GM21825 (cell line): Measurements from ENCODE around the gene FLT4.

Experiments
- ATAC-seq: cut with Tn5 transposase; IDR thresholded peaks from one replicate; pipeline ENCODE4 v1.9.1; 2021; ENCODE audit warnings: mild to moderate bottlenecking, moderate library complexity; ENCODE audit not compliant: unreplicated experiment

Gene FLT4

GRCh38 chr5:180609386-180609785 is 40.0 kb downstream of the FLT4 start:
- ATAC-seq: no peak

GRCh38 chr5:180608572-180609310 is 40.7 kb downstream of the FLT4 start:
- no peak for ATAC-seq

DNA sequence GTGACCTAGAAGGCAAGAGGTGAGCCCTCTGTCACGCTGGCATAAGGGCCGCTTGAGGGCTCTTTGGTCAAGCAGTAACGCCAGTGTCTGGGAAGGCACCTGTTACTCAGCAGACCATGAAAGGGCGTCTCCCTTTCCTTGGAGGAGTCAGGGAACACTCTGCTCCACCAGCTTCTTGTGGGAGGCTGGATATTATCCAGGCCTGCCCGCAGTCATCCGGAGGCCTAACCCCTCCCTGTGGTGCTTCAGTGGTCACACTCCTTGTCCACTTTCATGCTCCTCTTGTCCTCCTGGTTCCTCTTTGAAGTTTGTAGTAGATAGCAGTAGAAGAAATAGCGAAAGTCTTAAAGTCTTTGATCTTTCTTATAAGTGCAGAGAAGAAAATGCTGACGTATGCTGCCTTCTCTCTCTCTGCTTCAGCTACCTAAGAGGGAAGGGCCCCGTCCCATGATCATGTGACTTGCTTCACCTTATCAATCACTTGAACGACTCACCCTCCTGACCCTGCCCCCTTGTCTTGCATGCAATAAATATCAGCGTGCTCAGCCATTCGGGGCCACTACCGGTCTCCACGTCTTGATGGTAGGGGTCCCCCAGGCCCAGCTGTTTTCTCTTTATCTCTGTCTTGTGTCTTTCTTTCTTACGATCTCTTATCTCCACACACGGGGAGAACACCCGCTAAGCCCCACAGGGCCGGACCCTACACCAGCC is 41.4 kb downstream of the FLT4 start:
- ATAC-seq: no peak

DNA sequence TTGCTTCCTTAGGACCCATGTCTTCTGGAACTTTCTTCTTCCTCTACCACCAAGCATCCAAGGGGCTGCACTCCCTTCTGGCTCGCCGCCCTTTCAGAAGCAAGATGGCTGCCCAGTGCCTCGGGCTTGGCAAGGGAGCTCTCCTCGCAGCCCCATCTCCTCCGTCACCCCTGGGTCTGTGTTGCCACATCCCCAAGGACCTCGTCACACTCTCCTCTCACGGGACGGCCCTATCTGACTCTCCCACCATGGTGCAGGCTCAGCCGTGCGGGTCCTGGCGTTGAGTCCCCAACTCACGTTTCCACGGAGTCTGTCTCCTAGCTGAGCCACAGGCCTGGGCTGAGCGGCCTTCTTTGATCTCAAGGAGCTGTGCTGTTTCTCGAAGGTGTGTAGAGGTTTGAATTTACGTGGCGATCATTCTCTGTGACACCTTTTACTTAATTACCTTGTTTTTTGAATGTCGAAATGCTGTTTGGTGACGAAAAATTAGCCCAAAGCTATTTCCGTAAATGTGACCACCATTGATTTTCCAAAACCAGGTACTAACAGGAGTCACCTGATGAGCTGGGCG is 43.1 kb downstream of the FLT4 start:
- ATAC-seq: no peak

DNA sequence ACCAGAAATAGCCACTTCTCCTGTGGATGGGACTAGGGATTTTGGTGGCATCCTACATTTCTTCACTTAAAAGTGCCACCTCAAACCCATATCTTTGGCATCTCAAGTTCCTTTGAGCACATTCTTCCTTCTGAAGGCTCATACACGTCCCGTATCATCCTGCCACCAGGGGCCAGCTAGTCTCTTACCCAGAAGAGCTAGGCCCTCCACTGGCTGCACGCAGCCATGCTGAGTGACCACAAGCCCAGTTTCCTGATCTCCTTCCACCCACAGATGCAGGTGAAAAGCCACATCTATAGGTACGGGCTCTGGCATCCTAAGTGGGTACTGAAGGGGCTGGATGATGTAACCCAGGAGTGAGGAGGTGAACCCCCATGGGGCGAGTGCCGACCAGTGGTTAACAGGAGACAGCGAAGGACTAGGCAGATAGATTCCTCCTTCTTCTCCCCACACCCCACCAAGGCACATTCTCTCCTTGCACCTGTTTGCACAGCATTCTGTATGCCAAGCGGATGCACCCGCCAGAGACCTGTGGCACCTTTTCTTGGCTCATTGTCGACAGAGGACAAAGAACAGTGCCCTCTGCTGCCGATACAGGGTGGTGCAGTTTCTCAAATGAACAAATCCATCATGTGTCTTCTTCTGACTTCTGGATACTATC is 43.7 kb downstream of the FLT4 start:
- ATAC-seq: no peak

- ATAC-seq: no peak
These were observed 45.1 kb downstream of the FLT4 start for GRCh38 chr5:180604271-180604670.

GRCh38 chr5:180603076-180603594 is 46.3 kb downstream of the FLT4 start:
- no peak for ATAC-seq

DNA sequence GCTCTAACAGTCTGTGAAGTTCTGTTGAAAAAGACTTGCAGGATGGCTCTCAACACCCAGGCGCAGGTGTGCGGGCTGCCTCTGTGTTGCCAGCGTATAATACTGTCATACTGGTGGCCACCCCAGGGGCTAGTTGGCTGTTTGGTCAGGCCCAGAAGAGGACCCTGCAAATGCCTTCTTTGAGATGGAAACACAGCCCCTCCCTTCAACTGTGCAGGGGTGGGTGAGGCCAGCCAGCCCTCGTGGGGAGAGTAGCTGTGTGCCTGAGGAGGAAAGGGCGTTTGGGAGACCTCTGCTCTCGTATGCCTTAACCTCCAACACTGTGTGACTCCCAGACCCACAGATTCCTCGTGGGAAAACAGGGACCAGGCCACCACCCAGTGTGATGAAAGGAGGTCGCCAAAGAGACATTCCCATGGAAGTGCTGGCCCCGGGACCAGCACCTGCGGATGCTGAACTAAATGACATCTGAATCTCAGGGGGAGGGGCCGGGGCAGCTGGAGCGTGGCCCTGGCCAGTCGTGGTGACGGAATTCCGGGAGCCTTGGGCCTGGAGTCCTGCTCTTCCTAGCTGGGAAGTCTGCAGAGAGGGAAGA is 46.8 kb downstream of the FLT4 start:
- ATAC-seq: no peak

DNA sequence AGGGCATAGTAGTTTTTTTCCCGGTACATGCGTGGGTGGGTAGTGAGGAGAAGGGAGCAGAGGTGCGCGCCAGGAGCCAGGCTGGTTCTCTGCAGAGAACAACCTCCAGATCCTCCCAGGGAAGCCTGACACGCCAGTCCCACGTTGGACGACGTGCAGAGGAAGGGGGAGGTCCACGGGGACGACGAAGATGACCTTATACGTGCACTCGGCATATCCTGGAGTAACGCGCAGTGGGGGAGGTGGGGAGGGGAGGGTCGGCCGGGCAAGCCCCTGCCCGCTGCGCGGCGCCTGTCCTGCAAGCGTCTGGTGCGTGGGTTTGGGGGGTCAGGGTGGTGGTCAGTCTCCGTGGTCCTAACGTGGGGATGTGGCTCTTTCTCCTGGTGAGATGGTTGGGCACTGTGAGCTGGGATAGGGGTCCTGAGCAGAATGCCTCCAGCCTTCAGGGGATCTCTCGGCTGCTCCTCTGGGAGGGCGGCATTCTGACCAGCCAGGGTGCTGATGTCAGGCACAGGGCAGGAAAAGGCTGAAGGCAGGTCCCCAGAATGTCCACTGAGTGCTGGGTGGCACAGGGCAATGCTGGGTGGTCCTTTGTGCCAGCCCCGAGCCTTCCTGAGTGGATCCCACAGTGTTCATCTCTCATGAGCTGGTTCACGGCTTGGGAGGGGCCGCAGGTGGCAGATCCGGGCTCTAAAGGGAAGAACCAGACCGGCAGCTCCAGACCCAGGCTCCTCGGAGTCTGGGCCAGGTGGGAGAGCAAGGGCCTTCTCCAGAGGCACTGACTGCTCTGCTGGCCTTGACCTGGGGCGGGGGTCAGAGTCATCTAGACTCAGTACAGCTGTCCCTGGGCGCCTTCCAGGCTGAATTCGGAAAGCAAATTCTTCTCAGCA is 47.6 kb downstream of the FLT4 start:
- ATAC-seq: no peak

- no peak for ATAC-seq
These were observed 48.8 kb downstream of the FLT4 start for GRCh38 chr5:180600554-180601041.

DNA sequence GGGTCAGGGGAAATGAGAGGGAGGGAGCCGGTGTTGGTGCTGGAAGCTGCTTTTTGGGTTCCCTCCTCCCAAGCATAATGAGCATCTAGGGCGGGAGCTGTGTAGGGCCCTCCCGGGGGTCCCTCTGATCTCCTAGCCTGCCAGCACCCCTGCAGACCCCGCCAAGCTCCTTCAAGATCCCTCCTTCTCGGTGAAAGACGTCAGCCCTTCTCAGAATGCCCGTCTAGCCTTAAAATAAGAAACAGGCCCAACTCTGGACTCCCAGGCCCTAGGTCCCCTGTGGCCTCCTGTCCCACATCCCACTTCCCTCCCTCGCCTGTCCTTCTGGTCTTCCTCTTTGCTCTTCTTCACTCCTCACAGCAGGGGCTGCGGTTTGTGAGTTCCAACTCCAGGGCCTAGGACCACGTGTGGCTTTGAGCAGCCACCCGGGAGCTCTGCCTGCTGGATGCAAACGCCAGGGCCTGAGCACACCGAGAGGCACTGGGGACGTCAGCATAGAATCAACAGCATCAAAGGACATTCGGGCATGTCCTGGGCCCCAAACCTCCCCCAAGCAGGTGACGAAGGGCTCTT is 49.3 kb downstream of the FLT4 start:
- ATAC-seq: no peak

DNA sequence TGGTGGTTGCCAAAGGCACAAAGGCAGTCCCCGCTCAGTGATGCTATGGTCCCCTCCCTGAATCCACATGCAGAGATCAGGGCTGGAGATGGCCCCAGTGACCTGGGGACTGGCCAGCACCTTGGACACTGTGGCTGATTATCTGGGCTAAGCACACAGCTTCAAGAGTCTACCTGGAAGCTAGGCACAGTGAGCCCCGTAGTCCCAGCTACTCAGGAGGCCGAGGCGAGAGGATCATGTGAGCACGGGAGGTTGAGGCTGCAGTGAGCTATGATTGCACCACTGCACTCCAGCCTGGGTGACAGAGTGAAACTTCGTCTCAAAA is 49.8 kb downstream of the FLT4 start:
- ATAC-seq: no peak

- ATAC-seq: no peak
These were observed 50.4 kb downstream of the FLT4 start for GRCh38 chr5:180598797-180599589.

- no peak for ATAC-seq
These were observed 51.1 kb downstream of the FLT4 start for GRCh38 chr5:180598316-180598701.

DNA sequence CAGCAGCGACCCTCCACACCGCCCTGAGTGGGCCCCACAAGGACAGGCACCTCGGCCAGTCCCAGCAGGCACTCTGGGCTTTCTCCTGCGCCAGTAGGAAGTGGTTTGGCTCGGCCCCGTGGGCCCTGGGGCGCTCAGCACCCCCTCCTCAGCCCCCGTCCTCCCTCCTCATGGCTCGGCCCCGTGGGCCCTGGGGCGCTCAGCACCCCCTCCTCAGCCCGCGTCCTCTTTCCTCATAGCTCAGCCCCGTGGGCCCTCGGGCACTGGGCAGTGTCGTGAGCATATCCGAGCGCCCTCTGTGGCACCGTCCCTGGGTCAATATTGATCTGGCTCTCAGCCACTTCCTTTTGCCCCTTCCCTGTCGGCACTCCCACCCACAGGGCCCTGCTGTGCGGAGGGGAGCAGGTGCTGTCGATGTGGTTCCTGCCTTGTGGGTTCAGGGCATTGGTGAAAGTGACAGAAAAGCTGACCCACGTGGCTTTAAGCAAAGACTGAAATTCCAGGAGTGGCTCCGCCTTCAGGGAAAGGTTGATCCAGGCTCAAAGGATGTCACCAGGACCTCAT is 52.6 kb downstream of the FLT4 start:
- ATAC-seq: no peak

DNA sequence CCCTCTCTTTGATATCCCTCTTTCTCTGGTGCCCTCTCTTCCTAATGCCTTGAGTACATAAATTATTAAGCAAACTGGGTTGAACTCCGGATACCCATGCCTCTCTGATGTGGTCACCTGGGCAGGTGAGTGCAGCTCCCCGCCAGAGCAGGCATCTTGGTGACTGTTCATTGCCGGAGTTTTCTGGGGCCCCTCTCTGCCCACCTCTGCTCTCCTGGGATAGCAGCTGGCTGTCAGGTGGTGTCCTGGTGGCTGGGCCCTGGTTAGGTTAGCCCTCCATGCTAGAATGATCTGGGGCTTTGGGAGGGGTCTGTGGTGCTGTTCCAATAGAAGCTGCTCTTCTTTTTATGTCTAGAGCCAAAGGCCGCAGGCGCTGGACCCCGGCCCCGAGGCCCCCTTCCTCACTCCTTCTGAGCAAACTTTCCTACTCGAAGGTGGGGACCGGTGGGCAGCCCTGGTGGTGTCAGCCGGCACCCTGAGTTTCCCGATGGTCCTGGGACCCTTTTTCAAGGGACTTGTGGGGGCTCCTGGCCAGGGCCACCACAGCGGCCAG is 53.2 kb downstream of the FLT4 start:
- ATAC-seq: no peak

DNA sequence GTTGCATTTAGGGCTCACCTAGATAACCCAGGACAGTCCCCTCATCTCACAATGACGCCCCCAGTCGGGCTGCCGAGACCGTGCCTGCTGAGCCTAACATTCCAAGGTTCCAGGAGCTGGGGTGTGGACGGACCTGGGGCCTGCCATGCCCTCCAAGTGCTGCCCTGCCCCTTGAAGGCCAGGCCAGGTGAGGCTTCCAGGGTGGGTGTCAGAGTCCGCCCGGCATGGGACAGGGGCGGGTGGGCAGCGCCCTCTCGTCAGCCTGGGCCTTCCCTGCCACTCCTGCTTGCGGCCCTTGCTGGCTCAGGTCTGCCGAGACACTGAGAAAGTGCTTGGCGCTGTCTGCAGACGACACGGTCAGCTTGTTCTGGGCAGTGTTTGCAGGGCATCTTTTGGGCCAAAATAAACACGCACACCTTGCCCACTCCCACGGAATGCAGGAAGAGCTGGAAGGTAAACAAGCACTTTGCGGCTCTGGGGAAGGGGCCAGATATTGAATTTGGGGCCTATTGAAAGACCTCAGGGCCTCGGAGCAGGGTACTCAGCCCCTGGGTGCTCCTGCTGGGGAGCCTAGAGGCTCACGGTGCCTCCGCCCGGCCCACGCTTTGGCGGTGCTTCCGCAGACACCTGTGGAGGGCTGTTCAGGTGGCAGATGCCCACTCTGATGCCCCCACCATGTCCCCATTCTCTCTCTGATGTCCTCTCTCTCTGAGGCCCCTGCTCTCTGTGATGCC is 53.9 kb downstream of the FLT4 start:
- ATAC-seq: no peak

DNA sequence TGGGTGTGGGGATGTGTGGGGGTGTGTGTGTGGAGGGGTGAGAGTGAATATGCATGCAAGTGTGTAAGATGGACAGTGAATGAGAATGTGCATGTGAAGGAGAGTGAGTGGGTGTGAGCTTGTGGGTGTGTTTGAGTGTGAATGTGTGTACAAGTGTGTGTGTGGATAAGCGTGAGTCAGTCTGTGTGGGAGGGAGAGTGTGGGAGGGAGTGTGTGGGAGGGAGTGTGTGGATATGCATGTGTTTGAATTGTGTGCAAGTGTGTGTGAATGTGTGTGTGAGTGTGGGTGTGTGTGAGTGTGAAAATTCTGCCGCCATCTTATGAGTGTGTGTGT is 54.4 kb downstream of the FLT4 start:
- ATAC-seq: no peak
